Thyroid gland (tissue), 4 donors: ENCODE results near the gene LRP4.

Source experiments
- CTCF ChIP-seq, 6 experiments: fragments of 200-600 bp in 3 of 6; fragments of 450-650 bp in 3 of 6; sonication (generic) in 3 of 6; IDR thresholded peaks; one replicate each; pipeline ENCODE4 v1.5.1; 2016 to 2019; ENCODE audit warnings: antibody characterized with exemption in 6 of 6, mild to moderate bottlenecking in 2 of 6, inconsistent platforms in 1 of 6, moderate library complexity in 1 of 6
- POLR2A ChIP-seq, 2 donors: fragments of 450-650 bp; IDR thresholded peaks; one replicate each; pipeline ENCODE4 v1.6.1; 2017; ENCODE audit warnings: antibody characterized with exemption in 2 of 2, mild to moderate bottlenecking in 2 of 2, moderate library complexity in 1 of 2

GRCh38 chr11:46855863-46856262 lies 62.5 kb downstream of the LRP4 start:
- no peak for TF ChIP-seq POLR2A (IDR thresholded peaks at IDR 0.05)
- no peak for TF ChIP-seq CTCF (IDR thresholded peaks at IDR 0.05)
